Breast epithelium (tissue), 3 donors: ENCODE results near the gene CFI.

Source experiments
- POLR2A ChIP-seq: fragments of 450-650 bp; IDR thresholded peaks from one replicate; pipeline ENCODE4 v1.6.1; 2016; ENCODE audit warnings: antibody characterized with exemption, mild to moderate bottlenecking, moderate library complexity
- TF ChIP-seq, protein P1 (sequence below), 3 donors: fragments of 450-650 bp; IDR thresholded peaks; one replicate each; pipeline ENCODE4 v1.5.1; 2016 to 2017; ENCODE audit warnings: antibody characterized with exemption in 3 of 3, mild to moderate bottlenecking in 3 of 3, moderate library complexity in 3 of 3

- TF ChIP-seq, protein P1, sequence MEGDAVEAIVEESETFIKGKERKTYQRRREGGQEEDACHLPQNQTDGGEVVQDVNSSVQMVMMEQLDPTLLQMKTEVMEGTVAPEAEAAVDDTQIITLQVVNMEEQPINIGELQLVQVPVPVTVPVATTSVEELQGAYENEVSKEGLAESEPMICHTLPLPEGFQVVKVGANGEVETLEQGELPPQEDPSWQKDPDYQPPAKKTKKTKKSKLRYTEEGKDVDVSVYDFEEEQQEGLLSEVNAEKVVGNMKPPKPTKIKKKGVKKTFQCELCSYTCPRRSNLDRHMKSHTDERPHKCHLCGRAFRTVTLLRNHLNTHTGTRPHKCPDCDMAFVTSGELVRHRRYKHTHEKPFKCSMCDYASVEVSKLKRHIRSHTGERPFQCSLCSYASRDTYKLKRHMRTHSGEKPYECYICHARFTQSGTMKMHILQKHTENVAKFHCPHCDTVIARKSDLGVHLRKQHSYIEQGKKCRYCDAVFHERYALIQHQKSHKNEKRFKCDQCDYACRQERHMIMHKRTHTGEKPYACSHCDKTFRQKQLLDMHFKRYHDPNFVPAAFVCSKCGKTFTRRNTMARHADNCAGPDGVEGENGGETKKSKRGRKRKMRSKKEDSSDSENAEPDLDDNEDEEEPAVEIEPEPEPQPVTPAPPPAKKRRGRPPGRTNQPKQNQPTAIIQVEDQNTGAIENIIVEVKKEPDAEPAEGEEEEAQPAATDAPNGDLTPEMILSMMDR (IDR thresholded peaks at IDR 0.05): no peak
- TF ChIP-seq POLR2A: no peak
These were observed 36.9 kb downstream of the CFI start for GRCh38 chr4:109764789-109765402.
